H1 (cell line): ENCODE results near the gene CCDC182. TPM values are rescaled to one million over a fixed set of nuclear protein-coding genes. Genes with fewer than 3 reads are reported as not detected.

Experiments
- BCL11A ChIP-seq, 2 experiments: IDR thresholded peaks; one replicate each; pipeline ENCODE4 v1.6.1; 2011; ENCODE audit warnings: low read depth in 2 of 2, low read length in 2 of 2, mild to moderate bottlenecking in 2 of 2
- CTCF ChIP-seq, 3 experiments: IDR thresholded peaks; 1 replicate in 2 of 3; 2 replicates in 1 of 3; pipeline versions ENCODE4 v1.5.1 to v1.6.1; 2011; ENCODE audit warnings: low read length in 3 of 3, mild to moderate bottlenecking in 3 of 3, inconsistent platforms in 2 of 3, low read depth in 1 of 3, moderate library complexity in 1 of 3; ENCODE audit not compliant: insufficient read depth in 1 of 3; ENCODE audit errors: control extremely low read depth in 1 of 3
- GTF2F1 ChIP-seq: IDR thresholded peaks from 2 replicates; pipeline ENCODE4 v1.6.1; 2012; ENCODE audit warnings: low read depth, low read length, improper control_type of control experiment, borderline replicate concordance
- JUND ChIP-seq: IDR thresholded peaks from 2 replicates; pipeline ENCODE4 v1.6.1; 2011; ENCODE audit warnings: mild to moderate bottlenecking, improper control_type of control experiment, low read length
- KDM4A ChIP-seq: IDR thresholded peaks from one replicate; pipeline ENCODE4 v1.7.1; 2012; ENCODE audit warnings: low read depth, mild to moderate bottlenecking, moderate library complexity, low read length, inconsistent platforms; ENCODE audit not compliant: severe bottlenecking
- RNF2 ChIP-seq: fragments of 200-900, 300-1000 bp; sonication (generic); IDR thresholded peaks from 2 replicates; pipeline ENCODE4 v1.7.1; 2016; ENCODE audit warnings: borderline replicate concordance, low read depth, mild to moderate bottlenecking, antibody characterized with exemption, low read length; ENCODE audit not compliant: poor library complexity, severe bottlenecking; ENCODE audit errors: missing control alignments
- polyA plus RNA-seq, 7 experiments: library from polyadenylated mRNA; depleted of rRNA in 3 of 7; stranded (reverse) in 5 of 7; unstranded in 2 of 7; fragments of >200 nt in 5 of 7; fragments of 200-250 nt in 2 of 7; gene quantifications; 1 replicate in 5 of 7; 2 replicates in 1 of 7; 4 replicates in 1 of 7; pipeline versions ENCODE4 v1.2.1 to v1.2.3, GENCODE V29; 2011 to 2013; ENCODE audit warnings: missing spikeins in 2 of 7, mixed read lengths in 2 of 7
- total RNA-seq: library from RNA; stranded (reverse); fragmentation: NEBNext Ultra II Directional; extraction: Animal tissue kit (Norgen Biotek cat#: 25700); gene quantifications from 2 replicates; pipeline ENCODE4 v1.2.1, GENCODE V29; 2021

The CCDC182 gene
- total and polyA plus RNA-seq, 2 of the 8 experiments (the other 6 are each of a cell fraction or from before 2014, with no cell fraction given) = not detected

GRCh38 chr17:57697197-57697596 is 47.9 kb downstream of the CCDC182 start (continued):
- no peak for TF ChIP-seq CTCF (IDR thresholded peaks at IDR 0.05; ENCODE audit: control extremely low read depth in 1 of 3, insufficient read depth in 1 of 3, low read depth in 1 of 3, low read length in 3 of 3)
- no peak for TF ChIP-seq JUND
- TF ChIP-seq RNF2 = no peak
- TF ChIP-seq GTF2F1 = no peak
- TF ChIP-seq KDM4A = no peak
- TF ChIP-seq BCL11A (IDR thresholded peaks at IDR 0.05; ENCODE audit: low read depth in 2 of 2, low read length in 2 of 2) = no peak
